ENCODE results near the gene IQGAP3. TPM values are rescaled to one million over a fixed set of nuclear protein-coding genes. Genes with fewer than 3 reads are reported as not detected.

Gene IQGAP3
- polyA plus RNA-seq, 2 of the 4 experiments (the other 2 are of a cell fraction): 15.6 to 17.0 TPM

DNA sequence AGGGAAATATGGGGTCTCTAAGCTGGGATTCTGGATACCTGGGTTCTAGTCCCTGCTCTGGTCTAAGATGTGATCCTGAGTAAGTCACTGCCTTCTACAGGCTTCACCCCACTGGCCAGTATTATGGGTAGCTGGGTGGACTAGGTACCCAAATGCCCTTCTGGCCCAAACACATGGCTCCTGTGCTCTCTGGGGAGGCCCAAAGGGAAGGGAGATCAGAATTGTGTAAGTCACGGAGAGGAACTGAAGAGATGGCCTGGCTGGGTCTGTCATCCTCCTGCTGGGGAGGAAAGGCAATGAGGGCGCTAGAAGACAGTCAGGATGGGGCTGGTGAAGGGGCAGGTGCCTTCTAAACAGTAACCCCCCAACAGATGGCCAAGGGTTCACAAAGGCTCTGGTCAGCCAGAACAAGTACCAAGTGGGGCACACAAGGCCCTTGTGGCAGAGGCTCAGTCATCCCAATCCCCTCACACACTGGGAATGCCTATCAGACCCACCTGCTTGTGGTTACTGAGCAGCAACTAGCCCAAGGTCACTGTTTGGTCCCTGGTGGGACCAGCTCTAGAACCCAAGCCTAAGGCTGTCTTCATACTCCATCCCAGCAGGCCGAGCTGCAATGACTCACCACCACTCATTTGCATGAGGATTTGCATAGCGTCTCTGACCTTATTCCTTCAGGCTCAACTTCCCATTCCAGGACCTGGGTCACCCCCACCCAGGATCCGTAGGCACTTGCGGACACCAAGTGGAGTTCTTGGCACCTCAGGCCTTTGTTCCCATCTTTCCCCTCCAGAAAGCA lies 81.0 kb downstream of the IQGAP3 start:
- peaks cover 84% of the 10 kb centered on the region for H3K4me1 ChIP-seq
- peak overlapping the region; percentile 48 to 75; a peak in 5 of 6 replicates for H3K27ac ChIP-seq
- no peaks in the 10 kb centered on the region for H3K9me3 ChIP-seq
- WGBS (ENCODE audit: missing lambda C conversion rate): 90% methylated on average over 6 of the region's 6 CpGs
- no peak for TF ChIP-seq FOSL2 (IDR thresholded peaks at IDR 0.05)
- peak; percentile 34 for TF ChIP-seq FOSL2 (CRISPR knock-in tag; IDR thresholded peaks at IDR 0.05)
- no peak for TF ChIP-seq ZSCAN20 (CRISPR knock-in tag; IDR thresholded peaks at IDR 0.05)
- no peak for TF ChIP-seq ZNF302 (CRISPR knock-in tag; IDR thresholded peaks at IDR 0.05)
- no peak for TF ChIP-seq USF2 (IDR thresholded peaks at IDR 0.05)
- no peak for TF ChIP-seq SMC3 (IDR thresholded peaks at IDR 0.05)
- ChIA-PET CTCF (interaction anchor here (0.6 to 31.7 kb wide), 10 partner anchors 8 to 135 kb away, joined by 3 to 474 read pairs (median 4); partner anchors contain the start of genes HAPLN2 and MEF2D), POLR2A (interaction anchor here (1.1 to 1.6 kb wide), 5 partner anchors 10 to 100 kb away, joined by 3 to 9 read pairs (median 5); partner anchors contain the start of genes MEF2D and NAXE)
- no peak for DNase-seq (ENCODE audit: low read depth in 1 of 2, low spot score in 1 of 2)
- ATAC-seq: no peak
- no peak overlapping the region for H3K4me3 ChIP-seq
- no peak for FAIRE-seq
- H3K4me2 ChIP-seq: peak overlapping the region; percentile 72

GRCh38 chr1:156490401-156491032 lies 81.8 kb downstream of the IQGAP3 start:
- Histone ChIP-seq H3K4me3 (no peak overlapping the region), H3K4me2 (peak overlapping the region; percentile 72), H3K9me3 (no peaks in the 10 kb centered on the region), H3K27ac (peak overlapping the region; percentile 48 to 75; a peak in 5 of 6 replicates), H3K4me1 (peaks cover 76% of the 10 kb centered on the region)
- ChIA-PET POLR2A (interaction anchor here (1.3 to 1.6 kb wide), 5 partner anchors 11 to 101 kb away, joined by 3 to 9 read pairs (median 4); partner anchors contain the start of genes MEF2D and NAXE), CTCF (interaction anchor here (0.6 to 31.7 kb wide), 8 partner anchors 9 to 136 kb away, joined by 3 to 474 read pairs (median 4); partner anchors contain the start of genes HAPLN2 and MEF2D)
- no peak for TF ChIP-seq CBX2 (IDR thresholded peaks at IDR 0.05; ENCODE audit: borderline replicate concordance, low read depth)
- TF ChIP-seq EHF (CRISPR knock-in tag; IDR thresholded peaks at IDR 0.05): no peak
- no peak for TF ChIP-seq JUNB (IDR thresholded peaks at IDR 0.05)
- TF ChIP-seq MAFK (IDR thresholded peaks at IDR 0.05; ENCODE audit: partially characterized antibody): no peak
- TF ChIP-seq RFX5 (IDR thresholded peaks at IDR 0.05): no peak
- no peak for TF ChIP-seq ZSCAN20 (CRISPR knock-in tag; IDR thresholded peaks at IDR 0.05)
- FAIRE-seq (no peak), DNase-seq (ENCODE audit: low read depth in 1 of 2, low spot score in 1 of 2) (peak; percentile 33 to 44), ATAC-seq (peak; percentile 16 to 59; a peak in 3 of 6 replicates)
- 47% methylated on average over 8 of the region's 10 CpGs for WGBS (ENCODE audit: missing lambda C conversion rate)

DNA sequence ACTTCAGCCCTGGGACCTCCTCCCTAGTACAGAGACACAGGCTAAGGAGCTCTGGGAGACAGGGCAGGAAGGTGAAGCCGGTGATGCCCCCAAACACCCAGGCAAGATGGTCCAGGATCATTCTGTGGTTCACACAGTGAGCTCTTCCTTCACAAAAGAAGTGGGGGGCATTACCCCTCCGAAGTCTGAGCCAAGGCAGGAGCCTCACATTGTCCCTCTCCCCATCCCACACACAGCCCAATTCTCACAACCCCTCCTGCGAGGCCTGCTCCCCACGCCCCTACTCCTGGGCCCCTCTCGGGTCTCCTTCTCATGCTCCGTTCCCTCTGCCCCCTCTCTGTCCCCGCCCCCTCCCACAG lies 82.5 kb downstream of the IQGAP3 start:
- H3K4me2 ChIP-seq: peak overlapping the region; percentile 72
- H3K27ac ChIP-seq: peak overlapping the region; percentile 48 to 75; a peak in 5 of 6 replicates
- ChIA-PET POLR2A (interaction anchor here (1.3 to 1.6 kb wide), 5 partner anchors 11 to 102 kb away, joined by 3 to 9 read pairs (median 4); partner anchors contain the start of genes MEF2D and NAXE), CTCF (interaction anchor here (1.1 to 31.7 kb wide), 7 partner anchors 10 to 136 kb away, joined by 3 to 474 read pairs (median 5); partner anchors contain the start of gene MEF2D)
- no peak for DNase-seq (ENCODE audit: low read depth in 1 of 2, low spot score in 1 of 2)
- H3K4me3 ChIP-seq: no peak overlapping the region
- H3K9me3 ChIP-seq: no peaks in the 10 kb centered on the region
- no peak for TF ChIP-seq CHD4 (IDR thresholded peaks at IDR 0.05; ENCODE audit: borderline replicate concordance)
- TF ChIP-seq MAZ (IDR thresholded peaks at IDR 0.05; ENCODE audit: borderline replicate concordance, low read depth, low read length): no peak
- no peak for TF ChIP-seq HOXB5 (CRISPR knock-in tag; IDR thresholded peaks at IDR 0.05)
- no peak for TF ChIP-seq EHMT2 (IDR thresholded peaks at IDR 0.05; ENCODE audit: low read depth)
- no peak for FAIRE-seq
- WGBS (ENCODE audit: missing lambda C conversion rate): 78% methylated on average over 5 of the region's 7 CpGs
- ATAC-seq: peak in 1 of 2 experiments; percentile 1; a peak in 1 of 6 replicates
- H3K4me1 ChIP-seq: peaks cover 70% of the 10 kb centered on the region
